Neural cell (in vitro differentiated cells): ENCODE results near the gene CELSR3. TPM values are rescaled to one million over a fixed set of nuclear protein-coding genes. Genes with fewer than 3 reads are reported as not detected.

Source experiments
- H2AFZ ChIP-seq: fragments of 200-600, 300-800 bp; sonication (generic), shearing (Covaris generic); 2 replicates; pipeline ENCODE4 v1.6.0; 2014; ENCODE audit warnings: low read depth, mild to moderate bottlenecking, antibody characterized with exemption, low read length, moderate library complexity
- H3F3A ChIP-seq: fragments of 200-600 bp; shearing (Covaris generic); 2 replicates; pipeline ENCODE4 v1.6.1; 2016; ENCODE audit warnings: mild to moderate bottlenecking, moderate library complexity, mixed read lengths, antibody characterized with exemption, low read length; ENCODE audit not compliant: insufficient read depth, poor library complexity, severe bottlenecking
- H3K27ac ChIP-seq: fragments of 200-600, 300-800 bp; sonication (generic), shearing (Covaris generic); 2 replicates; pipeline ENCODE4 v1.5.1; 2014; ENCODE audit warnings: mild to moderate bottlenecking, low read length, moderate library complexity
- H3K27me3 ChIP-seq: fragments of 300-800, 200-600 bp; sonication (generic), shearing (Covaris generic); 2 replicates; pipeline ENCODE4 v1.6.0; 2014; ENCODE audit warnings: mild to moderate bottlenecking, low read depth, low read length, moderate library complexity; ENCODE audit not compliant: insufficient read depth
- H3K36me3 ChIP-seq: fragments of 300-800, 200-600 bp; sonication (generic), shearing (Covaris generic); 2 replicates; pipeline ENCODE4 v1.5.1; 2014; ENCODE audit warnings: mild to moderate bottlenecking, antibody characterized with exemption, low read length, moderate library complexity; ENCODE audit not compliant: insufficient read depth
- H3K4me2 ChIP-seq: fragments of 300-800, 200-600 bp; sonication (generic), shearing (Covaris generic); 2 replicates; pipeline ENCODE4 v1.6.0; 2014; ENCODE audit warnings: mild to moderate bottlenecking, low read length
- H3K4me3 ChIP-seq: fragments of 300-800, 200-600 bp; sonication (generic), shearing (Covaris generic); 2 replicates; pipeline ENCODE4 v1.5.1; 2014; ENCODE audit warnings: mild to moderate bottlenecking, low read length, moderate library complexity
- H3K79me2 ChIP-seq: fragments of 200-600 bp; shearing (Covaris generic); replicated peaks from 2 replicates; pipeline ENCODE4 v1.6.0; 2014; ENCODE audit warnings: mild to moderate bottlenecking, low read length, moderate library complexity; ENCODE audit not compliant: insufficient read depth
- H3K9ac ChIP-seq: fragments of 300-800, 200-600 bp; sonication (generic), shearing (Covaris generic); 2 replicates; pipeline ENCODE4 v1.6.1; 2016; ENCODE audit warnings: mild to moderate bottlenecking, low read length, mixed read lengths
- H3K9me2 ChIP-seq: fragments of 200-600 bp; shearing (Covaris generic); 2 replicates; pipeline ENCODE4 v1.6.1; 2016; ENCODE audit warnings: mild to moderate bottlenecking, low read length, mixed read lengths; ENCODE audit not compliant: insufficient read depth
- H3K9me3 ChIP-seq: fragments of 200-600, 300-800 bp; sonication (generic), shearing (Covaris generic); 2 replicates; pipeline ENCODE4 v1.6.1; 2016; ENCODE audit warnings: mild to moderate bottlenecking, mixed run types, low read length, moderate library complexity, mixed read lengths
- H4K20me1 ChIP-seq: fragments of 200-600 bp; shearing (Covaris generic); 2 replicates; pipeline ENCODE4 v1.6.1; 2016; ENCODE audit warnings: mild to moderate bottlenecking, mixed run types; ENCODE audit not compliant: insufficient read depth
- EP300 ChIP-seq: fragments of 450-650 bp; conservative IDR thresholded peaks from 2 replicates; pipeline ENCODE4 v1.6.1; 2014; ENCODE audit warnings: antibody characterized with exemption, mild to moderate bottlenecking, moderate library complexity; ENCODE audit not compliant: poor library complexity, severe bottlenecking
- EZH2 ChIP-seq: fragments of 200-600, 300-800 bp; shearing (Covaris generic), sonication (generic); IDR thresholded peaks from 2 replicates; pipeline ENCODE4 v1.6.1; 2014; ENCODE audit warnings: antibody characterized with exemption, low read length, borderline replicate concordance, mild to moderate bottlenecking; ENCODE audit not compliant: insufficient read depth, poor library complexity, severe bottlenecking
- MXI1 ChIP-seq: fragments of 450-650 bp; conservative IDR thresholded peaks from 2 replicates; pipeline ENCODE4 v1.6.1; 2014; ENCODE audit warnings: antibody characterized with exemption, mild to moderate bottlenecking; ENCODE audit not compliant: poor library complexity, severe bottlenecking
- POLR2AphosphoS5 ChIP-seq: IDR thresholded peaks from 2 replicates; pipeline ENCODE4 v1.6.1; 2012
- RAD21 ChIP-seq: fragments of 450-650 bp; conservative IDR thresholded peaks from 2 replicates; pipeline ENCODE4 v1.6.1; 2014; ENCODE audit warnings: antibody characterized with exemption, mild to moderate bottlenecking, moderate library complexity
- SMC3 ChIP-seq: fragments of 450-650 bp; conservative IDR thresholded peaks from 2 replicates; pipeline ENCODE4 v1.6.1; 2014; ENCODE audit warnings: antibody characterized with exemption, mild to moderate bottlenecking, moderate library complexity; ENCODE audit not compliant: poor library complexity
- TAF1 ChIP-seq: IDR thresholded peaks from 2 replicates; pipeline ENCODE4 v1.6.1; 2012; ENCODE audit warnings: low read depth
- polyA plus RNA-seq: library from polyadenylated mRNA; depleted of rRNA; stranded (reverse); fragments of >200 nt; gene quantifications from 2 replicates; pipeline ENCODE4 v1.2.3, GENCODE V29; 2014
- TF ChIP-seq, protein P1 (sequence below): fragments of 450-650 bp; IDR thresholded peaks from 2 replicates; pipeline ENCODE4 v1.5.1; 2014; ENCODE audit warnings: antibody characterized with exemption, mild to moderate bottlenecking, moderate library complexity; ENCODE audit not compliant: poor library complexity, severe bottlenecking
- TF ChIP-seq, protein P2 (sequence below): IDR thresholded peaks from 2 replicates; pipeline ENCODE4 v1.6.1; 2012; ENCODE audit warnings: borderline replicate concordance

The CELSR3 gene
- polyA plus RNA-seq, 1 donor from 2014 or later, result 54.9 TPM

DNA sequence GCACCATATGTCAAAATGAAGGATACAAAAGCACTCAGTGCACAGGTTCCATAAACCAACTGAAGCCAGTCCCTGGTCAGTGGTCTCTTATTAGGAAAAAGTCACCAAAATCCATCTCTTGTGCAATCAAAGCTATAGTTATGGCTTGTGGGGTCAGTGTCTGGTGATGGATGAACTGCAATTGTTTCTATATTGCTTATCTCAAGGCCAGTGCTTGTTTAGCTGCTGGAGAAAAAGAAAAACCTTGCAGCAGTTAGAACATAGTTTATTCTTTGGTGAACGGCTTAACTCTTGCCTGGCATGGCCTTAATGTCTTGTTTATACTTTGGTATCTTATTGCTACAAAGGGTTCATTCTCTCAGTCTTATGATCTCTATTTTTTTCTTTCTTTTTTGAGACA lies 50.4 kb downstream of the CELSR3 start:
- H3K36me3 ChIP-seq, result no peaks in the 10 kb centered on the region
- no peaks in the 10 kb centered on the region for H3K9me2 ChIP-seq
- H3K9ac ChIP-seq, result no peak overlapping the region
- no peaks in the 10 kb centered on the region for H4K20me1 ChIP-seq
- no peak overlapping the region for H2AFZ ChIP-seq
- no peaks in the 10 kb centered on the region for H3F3A ChIP-seq
- no peaks in the 10 kb centered on the region for H3K9me3 ChIP-seq
- H3K27me3 ChIP-seq, result no peaks in the 10 kb centered on the region
- H3K4me2 ChIP-seq, result no peak overlapping the region
- no peak for TF ChIP-seq EZH2
- TF ChIP-seq, protein P1, sequence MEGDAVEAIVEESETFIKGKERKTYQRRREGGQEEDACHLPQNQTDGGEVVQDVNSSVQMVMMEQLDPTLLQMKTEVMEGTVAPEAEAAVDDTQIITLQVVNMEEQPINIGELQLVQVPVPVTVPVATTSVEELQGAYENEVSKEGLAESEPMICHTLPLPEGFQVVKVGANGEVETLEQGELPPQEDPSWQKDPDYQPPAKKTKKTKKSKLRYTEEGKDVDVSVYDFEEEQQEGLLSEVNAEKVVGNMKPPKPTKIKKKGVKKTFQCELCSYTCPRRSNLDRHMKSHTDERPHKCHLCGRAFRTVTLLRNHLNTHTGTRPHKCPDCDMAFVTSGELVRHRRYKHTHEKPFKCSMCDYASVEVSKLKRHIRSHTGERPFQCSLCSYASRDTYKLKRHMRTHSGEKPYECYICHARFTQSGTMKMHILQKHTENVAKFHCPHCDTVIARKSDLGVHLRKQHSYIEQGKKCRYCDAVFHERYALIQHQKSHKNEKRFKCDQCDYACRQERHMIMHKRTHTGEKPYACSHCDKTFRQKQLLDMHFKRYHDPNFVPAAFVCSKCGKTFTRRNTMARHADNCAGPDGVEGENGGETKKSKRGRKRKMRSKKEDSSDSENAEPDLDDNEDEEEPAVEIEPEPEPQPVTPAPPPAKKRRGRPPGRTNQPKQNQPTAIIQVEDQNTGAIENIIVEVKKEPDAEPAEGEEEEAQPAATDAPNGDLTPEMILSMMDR, result no peak
- no peak for TF ChIP-seq RAD21
- TF ChIP-seq SMC3, result no peak
- TF ChIP-seq TAF1, result no peak
- no peak for TF ChIP-seq POLR2AphosphoS5
- no peak for TF ChIP-seq EP300
- TF ChIP-seq MXI1, result no peak
- TF ChIP-seq, protein P2, sequence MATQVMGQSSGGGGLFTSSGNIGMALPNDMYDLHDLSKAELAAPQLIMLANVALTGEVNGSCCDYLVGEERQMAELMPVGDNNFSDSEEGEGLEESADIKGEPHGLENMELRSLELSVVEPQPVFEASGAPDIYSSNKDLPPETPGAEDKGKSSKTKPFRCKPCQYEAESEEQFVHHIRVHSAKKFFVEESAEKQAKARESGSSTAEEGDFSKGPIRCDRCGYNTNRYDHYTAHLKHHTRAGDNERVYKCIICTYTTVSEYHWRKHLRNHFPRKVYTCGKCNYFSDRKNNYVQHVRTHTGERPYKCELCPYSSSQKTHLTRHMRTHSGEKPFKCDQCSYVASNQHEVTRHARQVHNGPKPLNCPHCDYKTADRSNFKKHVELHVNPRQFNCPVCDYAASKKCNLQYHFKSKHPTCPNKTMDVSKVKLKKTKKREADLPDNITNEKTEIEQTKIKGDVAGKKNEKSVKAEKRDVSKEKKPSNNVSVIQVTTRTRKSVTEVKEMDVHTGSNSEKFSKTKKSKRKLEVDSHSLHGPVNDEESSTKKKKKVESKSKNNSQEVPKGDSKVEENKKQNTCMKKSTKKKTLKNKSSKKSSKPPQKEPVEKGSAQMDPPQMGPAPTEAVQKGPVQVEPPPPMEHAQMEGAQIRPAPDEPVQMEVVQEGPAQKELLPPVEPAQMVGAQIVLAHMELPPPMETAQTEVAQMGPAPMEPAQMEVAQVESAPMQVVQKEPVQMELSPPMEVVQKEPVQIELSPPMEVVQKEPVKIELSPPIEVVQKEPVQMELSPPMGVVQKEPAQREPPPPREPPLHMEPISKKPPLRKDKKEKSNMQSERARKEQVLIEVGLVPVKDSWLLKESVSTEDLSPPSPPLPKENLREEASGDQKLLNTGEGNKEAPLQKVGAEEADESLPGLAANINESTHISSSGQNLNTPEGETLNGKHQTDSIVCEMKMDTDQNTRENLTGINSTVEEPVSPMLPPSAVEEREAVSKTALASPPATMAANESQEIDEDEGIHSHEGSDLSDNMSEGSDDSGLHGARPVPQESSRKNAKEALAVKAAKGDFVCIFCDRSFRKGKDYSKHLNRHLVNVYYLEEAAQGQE, result no peak
- H3K27ac ChIP-seq, result no peak overlapping the region
- H3K4me3 ChIP-seq, result no peak overlapping the region
- H3K79me2 ChIP-seq, result peaks cover 20% of the 10 kb centered on the region

DNA sequence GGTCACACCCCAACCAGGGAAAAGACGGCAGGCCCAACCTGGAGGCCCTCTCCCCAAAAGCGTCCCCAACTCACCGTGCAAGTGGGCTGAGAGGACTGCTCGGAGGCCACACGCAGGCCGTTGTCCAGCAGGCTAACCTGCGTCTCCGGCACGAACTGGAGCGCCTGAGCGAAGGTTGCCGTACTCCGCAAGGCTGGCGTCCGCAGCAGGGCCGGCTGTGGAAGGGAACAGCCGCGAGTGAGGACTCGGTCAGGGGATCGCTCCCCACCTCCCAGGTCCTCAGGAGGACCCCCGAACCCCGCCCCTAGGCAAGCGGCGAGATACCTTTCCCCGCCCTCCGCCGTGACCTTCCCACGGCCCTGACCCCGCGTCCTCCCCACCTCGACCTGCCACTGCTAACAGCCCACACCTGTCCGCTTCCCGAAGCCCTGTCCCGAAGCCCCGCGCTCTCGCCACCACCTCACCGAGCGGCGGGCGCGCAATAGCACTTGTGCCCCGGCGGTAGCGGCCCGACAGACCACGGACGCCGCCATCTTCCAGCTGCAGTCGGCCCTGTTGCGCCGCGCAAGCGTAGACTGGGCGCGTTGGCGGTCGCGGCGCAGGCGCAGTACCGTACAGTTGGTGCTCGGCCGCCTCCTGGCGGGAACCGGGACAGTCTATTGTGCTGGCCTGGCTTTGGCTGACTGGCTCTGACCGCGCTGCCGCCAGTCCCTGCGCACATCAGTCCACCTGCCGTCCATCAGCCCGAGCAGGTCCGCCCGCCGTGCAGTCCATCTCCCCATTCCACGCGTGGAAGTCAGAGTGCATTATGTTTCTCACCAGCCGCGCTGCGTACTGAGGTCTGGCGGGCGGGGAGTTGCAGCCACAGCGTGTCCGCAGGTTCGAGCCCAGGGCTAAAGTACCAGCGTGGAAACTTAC lies 53.3 kb downstream of the CELSR3 start, which contains the start of gene UQCRC1:
UQCRC1 (minus strand) TSS at position 559 of the 918 bp plus-strand sequence; CDS start at position 533, 26 bp downstream.
- Histone ChIP-seq H3K36me3 (no peaks in the 10 kb centered on the region), H3K4me3 (peak within 1 kb of the TSS; percentile 81), H3K27ac (peak within 1 kb of the TSS; percentile 87), H2AFZ (peak within 1 kb of the TSS; percentile 99), H3K9me2 (no peaks in the 10 kb centered on the region), H3K9me3 (no peaks in the 10 kb centered on the region), H4K20me1 (no peaks in the 10 kb centered on the region), H3K4me2 (peak within 1 kb of the TSS; percentile 76), H3K9ac (peak within 1 kb of the TSS; percentile 96), H3K79me2 (peaks cover 20% of the 10 kb centered on the region), H3F3A (no peaks in the 10 kb centered on the region), H3K27me3 (no peaks in the 10 kb centered on the region)
- TF ChIP-seq POLR2AphosphoS5 (peak; percentile 97), SMC3 (peak; percentile 83), TAF1 (peak; percentile 88), EP300 (peak; percentile 37), RAD21 (peak; percentile 67), EZH2 (no peak), MXI1 (peak; percentile 80)
- TF ChIP-seq, protein P1, result peak; percentile 96
- TF ChIP-seq, protein P2, result peak; percentile 93
